ENCODE data around the gene CDH4.

Gene CDH4

GRCh38 chr20:61251529-61252393 is at the start of gene CDH4:
Gene CDH4, plus strand, starts transcription at chr20:61252261.
- no peak for DNase-seq (ENCODE audit: low read depth, low spot score)

- no peak for DNase-seq (ENCODE audit: low read depth, low spot score)
Measured at GRCh38 chr20:61203320-61203719, 48.7 kb upstream of the CDH4 start.

GRCh38 chr20:61204206-61204605 is 47.9 kb upstream of the CDH4 start:
- no peak for DNase-seq (ENCODE audit: low read depth, low spot score)

- no peak for DNase-seq (ENCODE audit: low read depth, low spot score)
Measured at GRCh38 chr20:61205769-61206168, 46.3 kb upstream of the CDH4 start.

- DNase-seq (ENCODE audit: low read depth, low spot score) = no peak
Measured at GRCh38 chr20:61210862-61211261, 41.2 kb upstream of the CDH4 start.

- DNase-seq (ENCODE audit: low read depth, low spot score) = no peak
Measured at GRCh38 chr20:61217848-61218247, 34.2 kb upstream of the CDH4 start.

- no peak for DNase-seq (ENCODE audit: low read depth, low spot score)
Measured at GRCh38 chr20:61219021-61219431, 33.0 kb upstream of the CDH4 start.

- no peak for DNase-seq (ENCODE audit: low read depth, low spot score)
Measured at GRCh38 chr20:61220131-61220530, 31.9 kb upstream of the CDH4 start.

GRCh38 chr20:61220626-61221325 is 31.3 kb upstream of the CDH4 start:
- no peak for DNase-seq (ENCODE audit: low read depth, low spot score)

GRCh38 chr20:61222699-61223098 is 29.4 kb upstream of the CDH4 start:
- no peak for DNase-seq (ENCODE audit: low read depth, low spot score)

GRCh38 chr20:61223121-61223520 is 28.9 kb upstream of the CDH4 start:
- no peak for DNase-seq (ENCODE audit: low read depth, low spot score)

- DNase-seq (ENCODE audit: low read depth, low spot score) = no peak
Measured at GRCh38 chr20:61230166-61230565, 21.9 kb upstream of the CDH4 start.

GRCh38 chr20:61233590-61233989 is 18.5 kb upstream of the CDH4 start:
- no peak for DNase-seq (ENCODE audit: low read depth, low spot score)

- no peak for DNase-seq (ENCODE audit: low read depth, low spot score)
Measured at GRCh38 chr20:61234224-61234890, 17.7 kb upstream of the CDH4 start.

GRCh38 chr20:61236713-61237112 is 15.3 kb upstream of the CDH4 start:
- DNase-seq (ENCODE audit: low read depth, low spot score) = no peak

- no peak for DNase-seq (ENCODE audit: low read depth, low spot score)
Measured at GRCh38 chr20:61238813-61239212, 13.2 kb upstream of the CDH4 start.

GRCh38 chr20:61240814-61241213 is 11.2 kb upstream of the CDH4 start:
- no peak for DNase-seq (ENCODE audit: low read depth, low spot score)

GRCh38 chr20:61244213-61244612 is 7.8 kb upstream of the CDH4 start:
- DNase-seq (ENCODE audit: low read depth, low spot score) = no peak

- DNase-seq (ENCODE audit: low read depth, low spot score) = no peak
Measured at GRCh38 chr20:61246269-61246668, 5.8 kb upstream of the CDH4 start.

GRCh38 chr20:61249626-61250025 is 2.4 kb upstream of the CDH4 start:
- no peak for DNase-seq (ENCODE audit: low read depth, low spot score)

- DNase-seq (ENCODE audit: low read depth, low spot score) = no peak
Measured at GRCh38 chr20:61252601-61253263, 671 bp downstream of the CDH4 start.

- no peak for DNase-seq (ENCODE audit: low read depth, low spot score)
Measured at GRCh38 chr20:61253264-61253639, 1.2 kb downstream of the CDH4 start.
